IMR-90 (cell line): ENCODE measurements around the gene RPL12. TPM values are rescaled to one million over a fixed set of nuclear protein-coding genes. Genes with fewer than 3 reads are reported as not detected.

Source experiments
- ATAC-seq: fragments of 200-7000 bp; cut with Tn5 transposase; 2 replicates; pipeline ENCODE4 v1.9.1; 2020; ENCODE audit warnings: low read depth, mild to moderate bottlenecking, moderate library complexity
- BruUV-seq: library from RNA; stranded (reverse); fragments of 400-500 nt; replicated peaks from 2 replicates; lab custom pipeline; 2021; lab: Mats Ljungman, UMichigan
- CTCF ChIA-PET: fragments of 300-600 bp; formaldehyde crosslinking; extraction: SDS; loops from one replicate; lab custom pipeline; 2021; ENCODE audit warnings: antibody characterized with exemption; lab: Yijun Ruan, JAX
- POLR2A ChIA-PET: fragments of 300-600 bp; sonication (Branson Sonifier 250); formaldehyde crosslinking; loops from one replicate; lab custom pipeline; 2022; ENCODE audit warnings: antibody characterized with exemption; ENCODE audit not compliant: unreplicated experiment; lab: Charles Lee
- DNase-seq: peaks from one replicate; pipeline ENCODE4 v3.0.0; 2013
- H2AFZ ChIP-seq: replicated peaks from 2 replicates; pipeline ENCODE3; 2013; ENCODE audit warnings: low read length, mild to moderate bottlenecking; ENCODE audit not compliant: poor library complexity
- H2AK5ac ChIP-seq: 2 replicates; pipeline ENCODE4 v1.6.1; 2013; ENCODE audit warnings: low read depth, low read length, inconsistent platforms
- H2AK9ac ChIP-seq: replicated peaks from 2 replicates; pipeline ENCODE3; 2013; ENCODE audit warnings: mild to moderate bottlenecking, low read depth, low read length, moderate library complexity; ENCODE audit not compliant: poor library complexity
- H2BK120ac ChIP-seq: 2 replicates; pipeline ENCODE4 v1.6.1; 2013; ENCODE audit warnings: low read depth, low read length, inconsistent platforms
- H2BK15ac ChIP-seq: 3 replicates; pipeline ENCODE4 v1.6.1; 2013; ENCODE audit warnings: low read depth, low read length, inconsistent platforms
- H2BK20ac ChIP-seq: 2 replicates; pipeline ENCODE4 v1.6.1; 2013; ENCODE audit warnings: low read depth, mild to moderate bottlenecking, inconsistent platforms, low read length, moderate library complexity
- H2BK5ac ChIP-seq: 2 replicates; pipeline ENCODE4 v1.6.1; 2013; ENCODE audit warnings: mild to moderate bottlenecking, low read depth, low read length, inconsistent platforms; ENCODE audit not compliant: poor library complexity, severe bottlenecking
- H3K14ac ChIP-seq: replicated peaks from 2 replicates; pipeline ENCODE4 v1.6.1; 2013; ENCODE audit warnings: low read depth, low read length, inconsistent platforms
- H3K18ac ChIP-seq: 2 replicates; pipeline ENCODE4 v1.6.1; 2013; ENCODE audit warnings: low read depth, low read length, control low read depth
- H3K23ac ChIP-seq: 2 replicates; pipeline ENCODE4 v1.6.1; 2013; ENCODE audit warnings: low read depth, low read length, inconsistent platforms
- H3K27ac ChIP-seq: 2 replicates; pipeline ENCODE4 v1.5.1; 2013; ENCODE audit warnings: mild to moderate bottlenecking, control low read depth, low read length; ENCODE audit not compliant: insufficient read depth
- H3K27me3 ChIP-seq: 2 replicates; pipeline ENCODE4 v1.6.1; 2013; ENCODE audit warnings: low read length; ENCODE audit not compliant: control insufficient read depth, insufficient read depth
- H3K36me3 ChIP-seq: 2 replicates; pipeline ENCODE4 v1.6.1; 2013; ENCODE audit warnings: low read length, mixed read lengths; ENCODE audit not compliant: control insufficient read depth, insufficient read depth
- H3K4ac ChIP-seq: 2 replicates; pipeline ENCODE4 v1.6.1; 2013; ENCODE audit warnings: low read depth, low read length, inconsistent platforms
- H3K4me1 ChIP-seq: 2 replicates; pipeline ENCODE4 v1.6.1; 2013; ENCODE audit warnings: low read length, mixed read lengths; ENCODE audit not compliant: control insufficient read depth, insufficient read depth
- H3K4me2 ChIP-seq: 2 replicates; pipeline ENCODE4 v1.6.1; 2013; ENCODE audit warnings: low read depth, mild to moderate bottlenecking, control low read depth, low read length, moderate library complexity
- H3K4me3 ChIP-seq: 2 replicates; pipeline ENCODE4 v1.5.1; 2013; ENCODE audit warnings: low read depth, mild to moderate bottlenecking, control low read depth, low read length, moderate library complexity; ENCODE audit not compliant: insufficient read depth
- H3K56ac ChIP-seq: 2 replicates; pipeline ENCODE4 v1.6.1; 2013; ENCODE audit warnings: low read length, inconsistent platforms; ENCODE audit not compliant: insufficient read depth; ENCODE audit errors: extremely low read depth
- H3K79me1 ChIP-seq, 2 experiments: 2 replicates each; pipeline ENCODE4 v1.6.1; 2013; ENCODE audit warnings: low read length in 2 of 2, inconsistent platforms in 1 of 2, low read depth in 1 of 2
- H3K9ac ChIP-seq: 2 replicates; pipeline ENCODE4 v1.6.1; 2013; ENCODE audit warnings: low read depth, low read length, control low read depth
- H3K9me1 ChIP-seq: 2 replicates; pipeline ENCODE4 v1.6.1; 2013; ENCODE audit warnings: low read length, inconsistent platforms; ENCODE audit not compliant: insufficient read depth
- H3K9me3 ChIP-seq: 2 replicates; pipeline ENCODE4 v1.6.1; 2013; ENCODE audit warnings: low read length; ENCODE audit not compliant: control insufficient read depth, insufficient read depth
- H4K20me1 ChIP-seq: 2 replicates; pipeline ENCODE4 v1.6.1; 2013; ENCODE audit warnings: low read length, inconsistent platforms; ENCODE audit not compliant: insufficient read depth
- H4K5ac ChIP-seq: 2 replicates; pipeline ENCODE4 v1.6.1; 2013; ENCODE audit warnings: mild to moderate bottlenecking, low read depth, low read length, control low read depth
- H4K8ac ChIP-seq, 2 experiments: 2 replicates each; pipeline ENCODE4 v1.6.1; 2013; ENCODE audit warnings: low read depth in 2 of 2, low read length in 2 of 2, control low read depth in 1 of 2, inconsistent platforms in 1 of 2
- H4K91ac ChIP-seq: 2 replicates; pipeline ENCODE4 v1.6.1; 2013; ENCODE audit warnings: low read depth, low read length, inconsistent platforms; ENCODE audit not compliant: insufficient read depth
- BHLHE40 ChIP-seq: fragments of 150-350 bp; IDR thresholded peaks from 2 replicates; pipeline ENCODE4 v1.6.1; 2016; ENCODE audit warnings: mild to moderate bottlenecking, low read depth, low read length
- CEBPB ChIP-seq: IDR thresholded peaks from 2 replicates; pipeline ENCODE4 v1.6.1; 2012; ENCODE audit warnings: low read depth, low read length, improper control_type of control experiment
- FOS ChIP-seq: fragments of 150-350 bp; IDR thresholded peaks from 2 replicates; pipeline ENCODE4 v1.6.1; 2016; ENCODE audit warnings: low read depth, low read length
- MAFK ChIP-seq: IDR thresholded peaks from 2 replicates; pipeline ENCODE4 v1.6.1; 2012; ENCODE audit warnings: low read depth, low read length, improper control_type of control experiment
- MXI1 ChIP-seq: IDR thresholded peaks from 2 replicates; pipeline ENCODE4 v1.6.1; 2012; ENCODE audit warnings: low read depth, mild to moderate bottlenecking, low read length, moderate library complexity, borderline replicate concordance
- POLR2A ChIP-seq: IDR thresholded peaks from 2 replicates; pipeline ENCODE4 v1.6.1; 2012; ENCODE audit warnings: mild to moderate bottlenecking, low read depth, low read length
- RCOR1 ChIP-seq: IDR thresholded peaks from 2 replicates; pipeline ENCODE4 v1.6.1; 2012; ENCODE audit warnings: mild to moderate bottlenecking, low read length, improper control_type of control experiment; ENCODE audit not compliant: insufficient replicate concordance
- SMC3 ChIP-seq: fragments of 150-350 bp; IDR thresholded peaks from 2 replicates; pipeline ENCODE4 v1.6.1; 2016; ENCODE audit warnings: low read depth, mild to moderate bottlenecking, antibody characterized with exemption, low read length, moderate library complexity
- USF2 ChIP-seq: fragments of 150-350 bp; IDR thresholded peaks from 2 replicates; pipeline ENCODE4 v1.6.1; 2017; ENCODE audit warnings: mild to moderate bottlenecking, antibody characterized with exemption, low read length, low read depth
- WGBS, 2 experiments: methylation state at CpG; one replicate each; pipeline versions ENCODE4 v1.1.5 to v1.1.7; 2013; ENCODE audit warnings: missing lambda C conversion rate in 2 of 2; ENCODE audit not compliant: insufficient read length in 1 of 2; ENCODE audit errors: extremely low coverage in 2 of 2; 5-methylcytosine and 5-hydroxymethylcytosine counted together
- dilution Hi-C: fragments of 300-500 bp; cut with HindIII; formaldehyde crosslinking; loops from one replicate; pipeline ENCODE4 v1.14.3; 2018; ENCODE audit warnings: low sequenced_read_pairs; ENCODE audit not compliant: unreplicated experiment
- in situ Hi-C: fragments of 300-500 bp; cut with MboI; formaldehyde crosslinking; loops from 3 replicates; pipeline ENCODE4 v1.14.3; 2019; ENCODE audit warnings: low sequenced_read_pairs, inconsistent platforms, mixed read lengths
- intact Hi-C: fragments of 100-400 bp; cut with micrococcal nuclease; formaldehyde crosslinking; loops from 2 replicates; pipeline ENCODE4 v1.10.0; 2022
- polyA plus RNA-seq, 3 experiments: library from polyadenylated mRNA; depleted of rRNA; stranded (reverse); fragments of >200 nt; gene quantifications; 2 replicates each; pipeline ENCODE4 v1.2.3, GENCODE V29; 2012; ENCODE audit warnings: low replicate concordance in 1 of 3
- total RNA-seq: library from RNA; depleted of rRNA; stranded (reverse); fragments of >200 nt; gene quantifications from 2 replicates; pipeline ENCODE4 v1.2.3, GENCODE V29; 2012
- TF ChIP-seq, protein P1 (sequence below): fragments of 150-350 bp; IDR thresholded peaks from 2 replicates; pipeline ENCODE4 v1.6.1; 2016; ENCODE audit warnings: low read depth, mild to moderate bottlenecking, low read length, moderate library complexity, borderline replicate concordance

Gene RPL12
- total and polyA plus RNA-seq, 2 of the 4 experiments (the other 2 are of a cell fraction), result 1,864 to 2,379 TPM

DNA sequence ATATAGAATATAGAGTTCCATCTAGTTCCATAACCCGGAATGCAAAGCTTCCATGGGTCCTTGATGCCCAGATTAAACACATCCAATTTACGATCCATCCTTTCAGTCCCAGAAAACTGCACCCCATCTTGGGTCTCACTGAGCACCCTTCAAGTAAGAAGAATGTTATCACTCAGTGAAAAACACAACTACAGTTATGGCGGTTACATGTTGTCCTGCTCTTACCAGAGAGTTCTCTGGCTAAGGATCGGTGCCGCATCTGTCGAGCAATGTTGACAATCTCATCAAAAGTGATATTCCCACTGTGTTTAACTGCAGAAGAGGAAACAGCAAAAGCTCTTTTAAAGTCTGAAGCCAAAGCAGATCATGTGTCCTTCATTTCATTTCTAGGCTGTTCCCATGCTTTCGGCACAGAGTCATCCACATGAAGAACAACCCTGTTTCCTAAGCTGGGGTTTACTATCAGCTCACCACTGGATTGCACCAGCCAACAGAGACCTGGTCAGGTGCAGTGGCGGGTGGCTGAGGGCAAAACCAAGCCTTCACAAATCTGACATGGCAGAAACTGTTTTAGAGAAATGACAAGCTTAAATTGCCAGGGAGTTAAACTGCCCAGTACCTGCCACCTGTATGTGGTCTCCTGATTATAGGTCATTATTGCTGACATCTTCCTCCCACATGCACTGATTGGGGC lies 2.9 kb downstream of the RPL12 start:
- Histone ChIP-seq H2AK5ac (no peak overlapping the region), H3K9me3 (peaks cover 16% of the 10 kb centered on the region), H3K79me1 (peaks cover 21 to 83% of the 10 kb centered on the region in 2 experiments), H4K5ac (no peak overlapping the region), H3K4me2 (peak overlapping the region; percentile 19), H4K20me1 (peaks cover 74% of the 10 kb centered on the region), H3K27ac (no peak overlapping the region), H3K56ac (no peak overlapping the region), H4K8ac (no peak overlapping the region), H2BK20ac (no peak overlapping the region), H3K23ac (peak overlapping the region; percentile 32; the same call in 1 of the 2 replicates), H4K91ac (no peak overlapping the region), H3K27me3 (no peaks in the 10 kb centered on the region), H2BK5ac (no peak overlapping the region), H3K9ac (no peak overlapping the region), H2BK120ac (no peak overlapping the region), H3K9me1 (peaks cover 21% of the 10 kb centered on the region), H3K4me1 (peaks cover 15% of the 10 kb centered on the region), H3K14ac (no peak overlapping the region; the same call in 1 of the 2 replicates), H2AFZ (no peak overlapping the region), H2AK9ac (no peak overlapping the region), H2BK15ac (no peak overlapping the region), H3K4me3 (no peak overlapping the region), H3K18ac (no peak overlapping the region), H3K4ac (no peak overlapping the region), H3K36me3 (peaks cover 67% of the 10 kb centered on the region)
- no peak for TF ChIP-seq USF2
- no peak for TF ChIP-seq MAFK
- TF ChIP-seq BHLHE40, result no peak
- no peak for TF ChIP-seq CEBPB
- TF ChIP-seq SMC3, result no peak
- TF ChIP-seq, protein P1, sequence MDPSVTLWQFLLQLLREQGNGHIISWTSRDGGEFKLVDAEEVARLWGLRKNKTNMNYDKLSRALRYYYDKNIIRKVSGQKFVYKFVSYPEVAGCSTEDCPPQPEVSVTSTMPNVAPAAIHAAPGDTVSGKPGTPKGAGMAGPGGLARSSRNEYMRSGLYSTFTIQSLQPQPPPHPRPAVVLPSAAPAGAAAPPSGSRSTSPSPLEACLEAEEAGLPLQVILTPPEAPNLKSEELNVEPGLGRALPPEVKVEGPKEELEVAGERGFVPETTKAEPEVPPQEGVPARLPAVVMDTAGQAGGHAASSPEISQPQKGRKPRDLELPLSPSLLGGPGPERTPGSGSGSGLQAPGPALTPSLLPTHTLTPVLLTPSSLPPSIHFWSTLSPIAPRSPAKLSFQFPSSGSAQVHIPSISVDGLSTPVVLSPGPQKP, result no peak
- TF ChIP-seq MXI1, result no peak
- no peak for TF ChIP-seq RCOR1
- no peak for TF ChIP-seq FOS
- no peak for TF ChIP-seq POLR2A
- intact Hi-C loops (no loop called here), in situ Hi-C loops (no loop called here), dilution Hi-C loops (no loop called here)
- CTCF ChIA-PET, result interaction anchor here (0.6 kb wide), 1 partner anchor 96 kb away, joined by 3 read pairs; no protein-coding TSS in a partner anchor
- WGBS, 2 experiments, result 100% methylated on average over 4 of the region's 8 CpGs; no CpG with 5 or more reads in 1 of the 2 experiments
- ATAC-seq, result no peak
- POLR2A ChIA-PET, result no interaction called here
- no peak for DNase-seq
- BruUV-seq, result no TSS peak
